ENCODE results near the gene RGS19.

Gene RGS19

GRCh38 chr20:64049060-64049877 is 30.0 kb downstream of the RGS19 start, which contains the start of gene SOX18:
Gene SOX18, minus strand, starts transcription at chr20:64049639. Its CDS starts 123 bp downstream, at chr20:64049516.
- DNase-seq (ENCODE audit: low read depth in 2 of 2): no peak

DNA sequence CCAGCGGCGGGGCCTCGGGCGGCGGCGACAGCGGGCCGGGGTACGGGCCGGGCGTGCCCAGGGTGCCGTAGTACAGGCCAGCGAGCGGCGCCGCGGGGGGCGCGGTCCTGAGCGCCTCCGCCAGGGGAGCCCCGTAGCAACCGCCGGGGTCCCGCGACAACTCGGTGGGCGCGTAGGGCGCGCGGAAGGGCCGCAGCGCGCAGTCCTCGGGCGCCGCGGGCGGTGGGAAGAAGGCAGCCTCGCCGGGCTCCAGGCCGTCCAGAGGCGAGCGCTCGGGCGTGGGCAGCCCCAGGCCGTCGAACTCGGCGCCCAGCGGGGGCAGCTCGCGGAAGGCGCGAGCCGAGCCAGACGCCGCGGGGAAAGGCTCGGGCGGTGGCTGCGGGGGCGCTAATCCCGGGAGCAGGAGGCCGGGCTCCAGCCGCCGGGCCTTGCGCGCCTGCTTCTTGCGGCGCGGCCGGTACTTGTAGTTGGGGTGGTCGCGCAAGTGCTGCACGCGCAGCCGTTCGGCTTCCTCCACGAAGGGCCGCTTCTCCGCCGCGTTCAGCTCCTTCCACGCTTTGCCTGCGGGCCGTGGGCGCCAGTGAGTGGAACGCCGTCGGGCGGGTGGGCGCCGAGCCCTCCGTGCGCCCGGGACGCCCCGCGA is 30.8 kb downstream of the RGS19 start:
- no peak for DNase-seq (ENCODE audit: low read depth in 2 of 2)

GRCh38 chr20:64047968-64048401 is 31.3 kb downstream of the RGS19 start:
- no peak for DNase-seq (ENCODE audit: low read depth in 2 of 2)

DNA sequence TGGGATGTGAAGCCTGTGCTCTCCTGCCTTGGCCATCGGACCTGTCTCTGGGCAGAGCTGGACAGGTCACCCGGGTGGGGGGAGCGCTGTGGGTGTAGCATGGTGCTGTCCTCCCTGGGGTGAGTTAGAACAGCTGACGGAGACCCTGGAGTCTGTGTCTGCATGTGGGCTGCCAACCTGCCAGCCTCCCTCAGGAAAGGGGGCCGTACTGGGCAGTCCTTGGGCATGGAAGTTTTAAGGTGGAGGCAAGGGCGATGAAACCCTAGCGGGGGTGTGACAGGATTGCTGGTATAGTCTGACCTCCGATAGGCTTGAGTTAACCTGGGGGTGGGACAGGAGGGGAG is 32.3 kb downstream of the RGS19 start:
- DNase-seq (ENCODE audit: low read depth in 2 of 2): no peak

GRCh38 chr20:64045346-64046011 is 33.8 kb downstream of the RGS19 start:
- no peak for DNase-seq (ENCODE audit: low read depth in 2 of 2)

GRCh38 chr20:64044484-64045247 is 34.7 kb downstream of the RGS19 start:
- DNase-seq (ENCODE audit: low read depth in 2 of 2): no peak

DNA sequence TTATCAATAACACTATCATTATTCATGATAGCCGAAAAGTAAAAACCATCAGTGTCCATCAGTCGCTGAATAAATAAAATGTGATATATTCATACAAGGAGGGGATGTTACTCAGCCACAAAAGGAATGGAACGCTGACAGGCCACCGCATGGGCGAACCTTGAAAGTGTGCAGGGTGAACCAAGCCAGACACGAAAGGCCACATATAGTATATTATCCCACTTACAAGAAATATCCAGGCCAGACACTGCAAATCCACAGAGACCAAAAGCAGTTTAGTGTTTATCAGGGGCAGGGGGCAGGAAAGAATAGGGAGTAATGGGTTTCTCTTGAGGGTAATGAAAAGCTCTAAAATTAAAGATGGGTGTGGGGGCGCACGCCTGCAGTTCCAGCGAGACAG is 35.5 kb downstream of the RGS19 start:
- DNase-seq (ENCODE audit: low read depth in 2 of 2): no peak

- no peak for DNase-seq (ENCODE audit: low read depth in 2 of 2)
Observed at GRCh38 chr20:64042054-64042781, 37.1 kb downstream of the RGS19 start.

GRCh38 chr20:64041781-64042053 is 37.6 kb downstream of the RGS19 start:
- no peak for DNase-seq (ENCODE audit: low read depth in 2 of 2)

GRCh38 chr20:64041040-64041780 is 38.1 kb downstream of the RGS19 start:
- no peak for DNase-seq (ENCODE audit: low read depth in 2 of 2)

DNA sequence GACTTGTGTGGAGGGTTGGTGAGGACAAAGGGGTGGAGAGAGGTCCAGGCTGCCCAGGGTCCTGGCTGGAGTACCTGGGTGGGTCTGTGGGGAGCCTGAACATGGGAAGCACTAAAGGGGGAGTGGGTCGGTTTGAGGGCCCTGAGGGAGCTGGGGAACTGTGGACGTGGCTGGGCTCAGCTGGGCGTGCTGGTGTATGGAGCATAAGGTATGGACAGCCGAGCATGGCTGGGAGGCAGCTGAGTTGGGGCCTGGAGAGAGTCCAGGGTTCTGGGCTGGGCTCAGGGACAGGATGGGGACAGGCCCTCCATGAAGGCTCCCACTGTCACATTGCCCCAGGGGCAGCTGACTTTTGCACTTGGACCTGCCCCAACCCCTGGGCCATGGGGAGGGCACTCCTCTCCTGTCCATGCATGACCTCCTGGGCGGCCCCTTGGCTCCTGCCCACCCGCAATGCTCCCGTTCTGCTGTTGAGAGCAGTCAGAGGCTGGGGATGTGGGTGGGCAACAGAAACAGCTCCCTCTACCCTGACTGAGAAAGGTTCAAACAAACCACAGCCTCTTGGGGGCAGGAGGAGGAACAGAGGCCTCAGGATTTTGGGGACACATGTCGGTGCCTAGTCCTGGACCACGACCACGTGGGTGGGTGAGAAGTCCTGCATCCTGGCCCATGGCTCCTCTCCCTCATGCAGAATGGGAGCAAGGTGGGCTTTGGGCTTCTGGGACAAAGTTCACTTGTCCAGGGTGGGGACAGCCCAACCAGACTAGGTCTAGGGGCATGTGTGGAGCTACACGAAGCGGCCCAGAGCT is 38.9 kb downstream of the RGS19 start:
- no peak for DNase-seq (ENCODE audit: low read depth in 2 of 2)

- DNase-seq (ENCODE audit: low read depth in 2 of 2): no peak
Observed at GRCh38 chr20:64039293-64040160, 39.8 kb downstream of the RGS19 start.

GRCh38 chr20:64038565-64039292 is 40.6 kb downstream of the RGS19 start:
- DNase-seq (ENCODE audit: low read depth in 2 of 2): peak; percentile 58 to 66

DNA sequence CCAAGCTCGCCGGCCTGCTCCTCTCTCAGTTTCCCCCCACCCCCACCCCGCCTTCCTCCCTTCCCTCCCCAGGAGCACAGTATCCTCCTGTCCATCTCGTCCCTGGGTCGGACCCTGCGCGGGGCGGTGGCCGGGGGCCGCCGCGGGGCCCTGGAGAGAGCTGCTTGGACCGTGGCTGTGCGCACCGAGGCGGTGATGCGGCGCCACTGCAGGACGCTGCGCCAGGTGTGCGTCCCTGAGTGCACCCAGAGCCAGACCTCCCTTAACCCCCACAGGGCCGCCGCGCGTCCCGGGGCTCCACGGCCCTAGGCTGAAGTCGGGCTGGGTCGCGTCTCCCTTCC is 41.1 kb downstream of the RGS19 start:
- DNase-seq (ENCODE audit: low read depth in 2 of 2): no peak

- no peak for DNase-seq (ENCODE audit: low read depth in 2 of 2)
Observed at GRCh38 chr20:64037498-64038213, 41.7 kb downstream of the RGS19 start.

- no peak for DNase-seq (ENCODE audit: low read depth in 2 of 2)
Observed at GRCh38 chr20:64037199-64037497, 42.2 kb downstream of the RGS19 start.

DNA sequence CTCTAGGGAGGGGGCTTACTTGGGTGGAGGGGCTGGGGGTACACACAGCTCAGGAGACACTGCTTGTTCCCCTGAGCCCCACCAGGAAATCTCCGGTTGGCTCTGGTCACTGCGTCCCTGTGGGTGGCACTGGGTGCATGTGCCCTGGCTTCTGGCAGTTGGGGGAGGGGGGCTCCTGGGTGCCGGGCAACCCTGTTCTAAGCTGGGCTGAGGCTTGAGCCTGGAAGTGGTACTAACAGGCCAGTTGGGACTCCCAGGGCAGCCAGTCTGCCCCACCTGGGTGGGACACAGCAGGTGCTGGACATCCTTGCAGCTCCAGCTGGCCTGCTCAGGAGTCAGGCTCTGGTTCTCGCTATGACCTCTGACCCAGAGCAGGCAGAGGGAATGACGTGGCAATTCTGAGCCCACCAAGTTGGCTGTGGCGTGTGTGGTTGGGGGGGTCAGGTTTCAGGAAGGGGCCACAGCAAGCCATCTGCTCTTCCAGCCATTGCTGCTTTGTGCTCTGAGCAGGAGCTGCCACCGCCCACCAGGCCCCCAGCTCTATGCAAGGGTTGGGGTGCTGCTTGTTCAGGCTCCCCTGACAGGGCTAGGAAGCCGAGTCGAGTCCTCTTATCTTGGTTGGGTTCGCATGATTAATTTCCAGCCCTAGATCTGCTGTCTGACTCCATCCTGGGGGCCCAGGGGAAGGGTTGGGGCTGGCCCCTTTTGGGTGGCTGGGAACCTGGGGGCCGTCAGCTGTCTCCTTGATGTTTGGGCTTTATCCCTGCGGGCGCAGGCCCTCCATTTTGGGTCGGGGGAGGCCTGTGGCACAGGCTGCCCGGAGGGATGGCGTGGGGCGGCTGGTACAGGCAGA is 42.7 kb downstream of the RGS19 start:
- DNase-seq (ENCODE audit: low read depth in 2 of 2): no peak

Measured in activated CD4-positive, alpha-beta T cell treated with anti-CD3 and anti-CD28 coated beads for 24 hours (primary cell).